SK-N-SH (cell line): Measurements from ENCODE around the gene WDR5B. TPM values are rescaled to one million over a fixed set of nuclear protein-coding genes. Genes with fewer than 3 reads are reported as not detected.

Source experiments
- CTCF ChIA-PET: fragments of 300-600, 350-600 bp; formaldehyde crosslinking; extraction: SDS; loops from one replicate; lab custom pipeline; 2021; lab: Yijun Ruan, JAX
- POLR2A ChIA-PET: fragments of 350-600 bp; sonication (Branson Sonifier 250); formaldehyde crosslinking; extraction: SDS; loops from one replicate; lab custom pipeline; 2020; ENCODE audit warnings: antibody characterized with exemption, inconsistent platforms; lab: Yijun Ruan, JAX
- DNase-seq: peaks from one replicate; pipeline ENCODE4 v3.0.0; 2012
- H2AFZ ChIP-seq: fragments of 200-600 bp; sonication (generic); 2 replicates; pipeline ENCODE4 v1.8.1; 2016; ENCODE audit warnings: antibody characterized with exemption, mild to moderate bottlenecking, low read depth
- H3F3A ChIP-seq: fragments of 200-600 bp; sonication (generic); replicated peaks from 2 replicates; pipeline ENCODE3; 2016; ENCODE audit warnings: antibody characterized with exemption, mild to moderate bottlenecking; ENCODE audit not compliant: insufficient read depth
- H3K27ac ChIP-seq, 2 experiments: fragments of 200-500 bp in 1 of 2; fragments of 200-600 bp in 1 of 2; sonication (Bioruptor generic) in 1 of 2; sonication (generic), shearing (Covaris generic) in 1 of 2; 2 replicates each; pipeline versions ENCODE4 v1.5.1 to v1.6.1; 2014 to 2016; ENCODE audit warnings: low read depth in 2 of 2, inconsistent platforms in 1 of 2, low read length in 1 of 2, mild to moderate bottlenecking in 1 of 2, mixed read lengths in 1 of 2
- H3K27me3 ChIP-seq: fragments of 200-600 bp; sonication (generic), shearing (Covaris generic); 2 replicates; pipeline ENCODE4 v1.6.1; 2016; ENCODE audit warnings: mixed run types; ENCODE audit not compliant: insufficient read depth
- H3K36me3 ChIP-seq, 2 experiments: fragments of 200-500 bp in 1 of 2; fragments of 200-600 bp in 1 of 2; sonication (Bioruptor generic) in 1 of 2; sonication (generic) in 1 of 2; replicated peaks in 1 of 2; 2 replicates each; pipeline versions ENCODE3 to v1.5.1; 2014 to 2016; ENCODE audit warnings: low read length in 1 of 2, mild to moderate bottlenecking in 1 of 2; ENCODE audit not compliant: insufficient read depth in 2 of 2, control insufficient read depth in 1 of 2
- H3K4me1 ChIP-seq, 2 experiments: fragments of 200-500 bp in 1 of 2; fragments of 200-600 bp in 1 of 2; sonication (Bioruptor generic) in 1 of 2; sonication (generic), shearing (Covaris generic) in 1 of 2; 2 replicates each; pipeline versions ENCODE4 v1.5.1 to v1.6.1; 2014 to 2016; ENCODE audit warnings: low read depth in 1 of 2, low read length in 1 of 2, mixed run types in 1 of 2; ENCODE audit not compliant: insufficient read depth in 2 of 2, control insufficient read depth in 1 of 2
- H3K4me2 ChIP-seq: fragments of 200-600 bp; sonication (generic), shearing (Covaris generic); 2 replicates; pipeline ENCODE4 v1.6.1; 2017; ENCODE audit warnings: mixed run types
- H3K4me3 ChIP-seq, 2 experiments: fragments of 200-500 bp in 1 of 2; fragments of 200-600 bp in 1 of 2; sonication (Bioruptor generic) in 1 of 2; sonication (generic), shearing (Covaris generic) in 1 of 2; 2 replicates each; pipeline versions ENCODE4 v1.5.1 to v1.8.1; 2014 to 2016; ENCODE audit warnings: low read depth in 2 of 2, inconsistent platforms in 1 of 2, low read length in 1 of 2, mild to moderate bottlenecking in 1 of 2, mixed read lengths in 1 of 2, moderate library complexity in 1 of 2
- H3K79me2 ChIP-seq: fragments of 200-600 bp; sonication (generic); 2 replicates; pipeline ENCODE4 v1.8.1; 2017; ENCODE audit warnings: mild to moderate bottlenecking; ENCODE audit not compliant: insufficient read depth
- H3K9ac ChIP-seq: fragments of 200-600 bp; sonication (generic); 2 replicates; pipeline ENCODE4 v1.6.1; 2017; ENCODE audit warnings: mixed run types
- H3K9me2 ChIP-seq: fragments of 200-600 bp; sonication (generic); 2 replicates; pipeline ENCODE4 v1.6.1; 2017; ENCODE audit warnings: mixed run types
- H3K9me3 ChIP-seq: fragments of 200-600 bp; sonication (generic); 2 replicates; pipeline ENCODE4 v1.6.1; 2017; ENCODE audit warnings: mixed run types, mild to moderate bottlenecking, moderate library complexity
- H4K20me1 ChIP-seq: fragments of 200-600 bp; sonication (generic); 2 replicates; pipeline ENCODE4 v1.6.1; 2017; ENCODE audit warnings: mild to moderate bottlenecking, mixed run types; ENCODE audit not compliant: insufficient read depth
- CTCF ChIP-seq: fragments of 200-600 bp; sonication (generic); IDR thresholded peaks from 2 replicates; pipeline ENCODE4 v1.6.1; 2017; ENCODE audit warnings: antibody characterized with exemption, mild to moderate bottlenecking, moderate library complexity
- ELF1 ChIP-seq: IDR thresholded peaks from 2 replicates; pipeline ENCODE4 v1.4.0; 2012
- EP300 ChIP-seq, 2 experiments: IDR thresholded peaks; 2 replicates each; pipeline versions ENCODE4 v1.4.0 to v1.6.1; 2012; ENCODE audit warnings: borderline replicate concordance in 1 of 2, low read depth in 1 of 2, low read length in 1 of 2
- FOSL2 ChIP-seq: IDR thresholded peaks from 2 replicates; pipeline ENCODE4 v1.4.0; 2012; ENCODE audit warnings: low read depth, mild to moderate bottlenecking, moderate library complexity, borderline replicate concordance
- FOXJ3 ChIP-seq: sonication (generic); formaldehyde crosslinking; IDR thresholded peaks from 2 replicates; pipeline ENCODE4 v1.5.1; 2020; ENCODE audit warnings: mild to moderate bottlenecking, missing genetic modification reagents
- GATA2 ChIP-seq: sonication (generic); formaldehyde crosslinking; IDR thresholded peaks from 2 replicates; pipeline ENCODE4 v1.5.0; 2020; ENCODE audit warnings: mild to moderate bottlenecking, missing genetic modification reagents
- JUND ChIP-seq: IDR thresholded peaks from 2 replicates; pipeline ENCODE4 v1.4.0; 2012
- MEF2A ChIP-seq: IDR thresholded peaks from 2 replicates; pipeline ENCODE4 v1.4.0; 2012; ENCODE audit warnings: low read depth, borderline replicate concordance
- NFIC ChIP-seq: IDR thresholded peaks from 2 replicates; pipeline ENCODE4 v1.4.0; 2012; ENCODE audit warnings: borderline replicate concordance
- RAD21 ChIP-seq: IDR thresholded peaks from 2 replicates; pipeline ENCODE4 v1.6.1; 2012; ENCODE audit warnings: mild to moderate bottlenecking, low read length
- REST ChIP-seq: IDR thresholded peaks from 2 replicates; pipeline ENCODE4 v1.6.1; 2012; ENCODE audit warnings: mild to moderate bottlenecking, low read depth, low read length, moderate library complexity
- RFX5 ChIP-seq: IDR thresholded peaks from 2 replicates; pipeline ENCODE4 v1.6.1; 2012; ENCODE audit warnings: mild to moderate bottlenecking, improper control_type of control experiment, low read length
- RXRA ChIP-seq: IDR thresholded peaks from 2 replicates; pipeline ENCODE4 v1.4.0; 2012; ENCODE audit warnings: low read depth, mild to moderate bottlenecking, borderline replicate concordance
- SMC3 ChIP-seq: IDR thresholded peaks from 2 replicates; pipeline ENCODE4 v1.6.1; 2012; ENCODE audit warnings: low read depth, low read length, improper control_type of control experiment
- TCF12 ChIP-seq: IDR thresholded peaks from 2 replicates; pipeline ENCODE4 v1.4.0; 2012
- YY1 ChIP-seq: IDR thresholded peaks from 2 replicates; pipeline ENCODE4 v1.4.0; 2012; ENCODE audit warnings: low read depth, mild to moderate bottlenecking
- ZBTB33 ChIP-seq: IDR thresholded peaks from 2 replicates; pipeline ENCODE4 v1.4.0; 2012; ENCODE audit warnings: low read depth, borderline replicate concordance
- WGBS: methylation state at CpG from one replicate; pipeline ENCODE4 v1.1.6; 2017; ENCODE audit warnings: low lambda C conversion rate; 5-methylcytosine and 5-hydroxymethylcytosine counted together
- polyA plus RNA-seq, 3 experiments: library from polyadenylated mRNA; depleted of rRNA; stranded (reverse); fragments of >200 nt; gene quantifications; 2 replicates each; pipeline ENCODE4 v1.2.3, GENCODE V29; 2012

Gene WDR5B
- polyA plus RNA-seq, 1 of the 3 experiments (the other 2 are of a cell fraction): 2.2 TPM

GRCh38 chr3:122391681-122392446 lies 24.0 kb downstream of the WDR5B start:
- WGBS: 83% methylated on average over 2 of the region's 2 CpGs
- Histone ChIP-seq H2AFZ (no peak overlapping the region), H3K4me3 (no peak overlapping the region), H3K79me2 (no peaks in the 10 kb centered on the region), H3K27me3 (no peaks in the 10 kb centered on the region), H3K27ac (no peak overlapping the region), H3K9me3 (no peaks in the 10 kb centered on the region), H3F3A (no peaks in the 10 kb centered on the region), H3K9me2 (no peaks in the 10 kb centered on the region), H3K9ac (no peak overlapping the region), H3K36me3 (peaks cover 0 to 2% of the 10 kb centered on the region in 2 experiments), H3K4me1 (peaks cover 2 to 19% of the 10 kb centered on the region in 2 experiments; a peak in 3 of 4 replicates), H4K20me1 (no peaks in the 10 kb centered on the region), H3K4me2 (no peak overlapping the region)
- ChIA-PET POLR2A (interaction anchor here (1.4 kb wide), 1 partner anchor 24 kb away, joined by 3 read pairs; the partner anchor contains the start of gene WDR5B), CTCF (interaction anchor here (0.8 to 2.7 kb wide), 8 partner anchors 16 to 290 kb away, joined by 3 to 45 read pairs (median 4); partner anchors contain the start of genes PARP14 and WDR5B)
- no peak for DNase-seq
- TF ChIP-seq RFX5 (no peak), RAD21 (no peak), RXRA (no peak), YY1 (no peak), SMC3 (no peak), ZBTB33 (no peak), GATA2 (CRISPR knock-in tag) (no peak), CTCF (no peak), TCF12 (no peak), JUND (no peak), NFIC (no peak), FOXJ3 (CRISPR knock-in tag) (no peak)

GRCh38 chr3:122390665-122391064 lies 25.2 kb downstream of the WDR5B start:
- ChIA-PET POLR2A (no interaction called here), CTCF (interaction anchor here (2.6 kb wide), 1 partner anchor 288 kb away, joined by 11 read pairs; no protein-coding TSS in a partner anchor)
- peaks cover 6% of the 10 kb centered on the region; the same call in 1 of the 2 replicates for H3K79me2 ChIP-seq
- no peak overlapping the region for H3K4me3 ChIP-seq
- H3K36me3 ChIP-seq: peaks cover 0 to 2% of the 10 kb centered on the region in 2 experiments
- peaks cover 2 to 17% of the 10 kb centered on the region in 2 experiments; a peak in 3 of 4 replicates for H3K4me1 ChIP-seq
- no peaks in the 10 kb centered on the region for H3K27me3 ChIP-seq
- no peak overlapping the region for H3K27ac ChIP-seq
- H3K4me2 ChIP-seq: no peak overlapping the region
- no peaks in the 10 kb centered on the region for H3K9me3 ChIP-seq
- H2AFZ ChIP-seq: no peak overlapping the region
- H3K9ac ChIP-seq: no peak overlapping the region
- no peak for DNase-seq
- no peaks in the 10 kb centered on the region for H4K20me1 ChIP-seq
- no peaks in the 10 kb centered on the region for H3K9me2 ChIP-seq
- H3F3A ChIP-seq: no peaks in the 10 kb centered on the region
- 66% methylated on average over 4 of the region's 4 CpGs for WGBS
- TF ChIP-seq FOSL2: no peak
- no peak for TF ChIP-seq ZBTB33
- TF ChIP-seq EP300 (IDR thresholded peaks at IDR 0.05; ENCODE audit: borderline replicate concordance in 1 of 2, low read depth in 1 of 2, low read length in 1 of 2): no peak
- no peak for TF ChIP-seq REST
- TF ChIP-seq YY1: no peak
- no peak for TF ChIP-seq MEF2A
- no peak for TF ChIP-seq ELF1
